ENCODE results near the gene MRPL54. TPM values are rescaled to one million over a fixed set of nuclear protein-coding genes. Genes with fewer than 3 reads are reported as not detected.

MRPL54 gene
- polyA plus RNA-seq, 1 donor from 2014 or later = 74.7 TPM

DNA sequence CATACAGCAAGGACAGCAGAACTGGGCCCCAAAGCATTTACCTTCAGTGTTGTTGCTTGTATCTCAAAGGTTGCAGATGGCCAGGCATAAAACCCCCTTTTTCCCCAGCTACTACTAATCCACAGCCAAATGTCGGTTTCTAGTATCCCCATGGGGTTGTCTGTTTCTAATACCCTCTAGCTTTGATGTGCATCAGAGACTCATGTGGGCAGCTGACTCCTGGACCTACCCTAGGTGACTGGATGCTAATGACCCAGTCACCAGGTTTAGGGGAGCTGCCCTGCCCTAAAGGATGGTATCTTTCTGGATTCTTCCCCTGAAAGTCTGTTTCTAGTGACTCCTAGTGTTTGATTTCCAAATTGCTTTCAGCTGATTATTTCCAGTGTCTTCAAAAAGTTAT, 30.4 kb upstream of the MRPL54 start:
- Histone ChIP-seq H3K9me2 (ENCODE audit: insufficient read depth, low read length) (no peaks in the 10 kb centered on the region), H3K27me3 (ENCODE audit: insufficient read depth, low read depth, low read length) (no peaks in the 10 kb centered on the region), H2AFZ (ENCODE audit: low read depth, low read length) (no peak overlapping the region), H3K36me3 (ENCODE audit: insufficient read depth, low read length) (no peaks in the 10 kb centered on the region), H3K4me2 (ENCODE audit: low read length) (no peak overlapping the region), H3K9ac (ENCODE audit: low read length) (no peak overlapping the region), H3K27ac (ENCODE audit: low read length) (no peak overlapping the region), H3K4me3 (ENCODE audit: low read length) (no peak overlapping the region), H3K79me2 (replicated peaks; ENCODE audit: insufficient read depth, low read length) (no peaks in the 10 kb centered on the region), H4K20me1 (ENCODE audit: insufficient read depth) (no peaks in the 10 kb centered on the region), H3F3A (ENCODE audit: insufficient read depth, low read length, poor library complexity, severe bottlenecking) (no peaks in the 10 kb centered on the region), H3K9me3 (ENCODE audit: low read length) (no peaks in the 10 kb centered on the region)
- TF ChIP-seq, protein P1, sequence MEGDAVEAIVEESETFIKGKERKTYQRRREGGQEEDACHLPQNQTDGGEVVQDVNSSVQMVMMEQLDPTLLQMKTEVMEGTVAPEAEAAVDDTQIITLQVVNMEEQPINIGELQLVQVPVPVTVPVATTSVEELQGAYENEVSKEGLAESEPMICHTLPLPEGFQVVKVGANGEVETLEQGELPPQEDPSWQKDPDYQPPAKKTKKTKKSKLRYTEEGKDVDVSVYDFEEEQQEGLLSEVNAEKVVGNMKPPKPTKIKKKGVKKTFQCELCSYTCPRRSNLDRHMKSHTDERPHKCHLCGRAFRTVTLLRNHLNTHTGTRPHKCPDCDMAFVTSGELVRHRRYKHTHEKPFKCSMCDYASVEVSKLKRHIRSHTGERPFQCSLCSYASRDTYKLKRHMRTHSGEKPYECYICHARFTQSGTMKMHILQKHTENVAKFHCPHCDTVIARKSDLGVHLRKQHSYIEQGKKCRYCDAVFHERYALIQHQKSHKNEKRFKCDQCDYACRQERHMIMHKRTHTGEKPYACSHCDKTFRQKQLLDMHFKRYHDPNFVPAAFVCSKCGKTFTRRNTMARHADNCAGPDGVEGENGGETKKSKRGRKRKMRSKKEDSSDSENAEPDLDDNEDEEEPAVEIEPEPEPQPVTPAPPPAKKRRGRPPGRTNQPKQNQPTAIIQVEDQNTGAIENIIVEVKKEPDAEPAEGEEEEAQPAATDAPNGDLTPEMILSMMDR (IDR thresholded peaks at IDR 0.05; ENCODE audit: poor library complexity, severe bottlenecking) = no peak
- no peak for TF ChIP-seq EP300 (conservative IDR thresholded peaks at IDR 0.05; ENCODE audit: poor library complexity, severe bottlenecking)
- no peak for TF ChIP-seq EZH2 (IDR thresholded peaks at IDR 0.05; ENCODE audit: borderline replicate concordance, insufficient read depth, low read length, poor library complexity, severe bottlenecking)
- no peak for TF ChIP-seq MXI1 (conservative IDR thresholded peaks at IDR 0.05; ENCODE audit: poor library complexity, severe bottlenecking)
- no peak for TF ChIP-seq RAD21 (conservative IDR thresholded peaks at IDR 0.05)
- no peak for TF ChIP-seq TAF1 (IDR thresholded peaks at IDR 0.05; ENCODE audit: low read depth)
- TF ChIP-seq SMC3 (conservative IDR thresholded peaks at IDR 0.05; ENCODE audit: poor library complexity) = no peak
- TF ChIP-seq POLR2AphosphoS5 (IDR thresholded peaks at IDR 0.05) = no peak
- TF ChIP-seq, protein P2, sequence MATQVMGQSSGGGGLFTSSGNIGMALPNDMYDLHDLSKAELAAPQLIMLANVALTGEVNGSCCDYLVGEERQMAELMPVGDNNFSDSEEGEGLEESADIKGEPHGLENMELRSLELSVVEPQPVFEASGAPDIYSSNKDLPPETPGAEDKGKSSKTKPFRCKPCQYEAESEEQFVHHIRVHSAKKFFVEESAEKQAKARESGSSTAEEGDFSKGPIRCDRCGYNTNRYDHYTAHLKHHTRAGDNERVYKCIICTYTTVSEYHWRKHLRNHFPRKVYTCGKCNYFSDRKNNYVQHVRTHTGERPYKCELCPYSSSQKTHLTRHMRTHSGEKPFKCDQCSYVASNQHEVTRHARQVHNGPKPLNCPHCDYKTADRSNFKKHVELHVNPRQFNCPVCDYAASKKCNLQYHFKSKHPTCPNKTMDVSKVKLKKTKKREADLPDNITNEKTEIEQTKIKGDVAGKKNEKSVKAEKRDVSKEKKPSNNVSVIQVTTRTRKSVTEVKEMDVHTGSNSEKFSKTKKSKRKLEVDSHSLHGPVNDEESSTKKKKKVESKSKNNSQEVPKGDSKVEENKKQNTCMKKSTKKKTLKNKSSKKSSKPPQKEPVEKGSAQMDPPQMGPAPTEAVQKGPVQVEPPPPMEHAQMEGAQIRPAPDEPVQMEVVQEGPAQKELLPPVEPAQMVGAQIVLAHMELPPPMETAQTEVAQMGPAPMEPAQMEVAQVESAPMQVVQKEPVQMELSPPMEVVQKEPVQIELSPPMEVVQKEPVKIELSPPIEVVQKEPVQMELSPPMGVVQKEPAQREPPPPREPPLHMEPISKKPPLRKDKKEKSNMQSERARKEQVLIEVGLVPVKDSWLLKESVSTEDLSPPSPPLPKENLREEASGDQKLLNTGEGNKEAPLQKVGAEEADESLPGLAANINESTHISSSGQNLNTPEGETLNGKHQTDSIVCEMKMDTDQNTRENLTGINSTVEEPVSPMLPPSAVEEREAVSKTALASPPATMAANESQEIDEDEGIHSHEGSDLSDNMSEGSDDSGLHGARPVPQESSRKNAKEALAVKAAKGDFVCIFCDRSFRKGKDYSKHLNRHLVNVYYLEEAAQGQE (IDR thresholded peaks at IDR 0.05; ENCODE audit: borderline replicate concordance) = no peak

DNA sequence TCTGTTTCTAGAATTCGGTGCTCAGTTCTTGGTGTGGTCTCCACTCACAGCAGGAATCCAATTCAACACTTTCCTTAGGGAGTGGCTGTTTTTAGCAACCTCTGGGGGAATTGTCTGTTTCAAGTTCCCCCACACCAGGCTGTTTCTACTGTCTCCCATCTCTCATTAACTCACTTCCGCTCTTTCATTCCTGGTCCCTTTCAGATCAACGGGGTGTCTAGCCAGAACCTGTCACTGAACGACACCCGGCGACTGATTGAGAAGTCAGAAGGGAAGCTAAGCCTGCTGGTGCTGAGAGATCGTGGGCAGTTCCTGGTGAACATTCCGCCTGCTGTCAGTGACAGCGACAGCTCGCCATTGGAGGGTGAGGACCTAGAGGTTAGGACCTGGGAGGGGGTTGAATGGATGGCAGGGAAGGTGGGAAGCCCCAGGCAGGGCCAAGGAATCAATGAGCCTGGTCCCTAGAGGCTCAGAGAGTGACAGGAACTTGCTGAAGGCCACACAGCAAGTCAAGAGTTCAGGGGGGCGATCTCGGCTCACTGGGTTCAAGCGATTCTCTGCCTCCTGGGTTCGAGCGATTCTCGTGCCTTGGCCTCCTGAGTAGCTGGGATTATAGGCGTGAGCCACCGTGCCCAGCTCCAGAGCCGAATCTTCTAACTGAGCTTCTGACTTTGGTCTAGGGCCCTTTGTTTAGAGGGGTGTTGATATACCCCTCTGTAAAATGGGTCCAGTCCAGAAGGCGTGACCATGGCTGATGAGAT, 28.8 kb upstream of the MRPL54 start:
- no peaks in the 10 kb centered on the region for H3K9me3 ChIP-seq (ENCODE audit: low read length)
- no peak overlapping the region for H3K27ac ChIP-seq (ENCODE audit: low read length)
- H3K27me3 ChIP-seq (ENCODE audit: insufficient read depth, low read depth, low read length) = no peaks in the 10 kb centered on the region
- no peak overlapping the region for H3K9ac ChIP-seq (ENCODE audit: low read length)
- H3K4me3 ChIP-seq (ENCODE audit: low read length) = no peak overlapping the region
- H3K79me2 ChIP-seq (replicated peaks; ENCODE audit: insufficient read depth, low read length) = no peaks in the 10 kb centered on the region
- H2AFZ ChIP-seq (ENCODE audit: low read depth, low read length) = no peak overlapping the region
- no peaks in the 10 kb centered on the region for H3K36me3 ChIP-seq (ENCODE audit: insufficient read depth, low read length)
- no peak overlapping the region for H3K4me2 ChIP-seq (ENCODE audit: low read length)
- H4K20me1 ChIP-seq (ENCODE audit: insufficient read depth) = no peaks in the 10 kb centered on the region
- TF ChIP-seq, protein P1 (IDR thresholded peaks at IDR 0.05; ENCODE audit: poor library complexity, severe bottlenecking) = no peak
- TF ChIP-seq RAD21 (conservative IDR thresholded peaks at IDR 0.05) (no peak), TAF1 (IDR thresholded peaks at IDR 0.05; ENCODE audit: low read depth) (no peak), EP300 (conservative IDR thresholded peaks at IDR 0.05; ENCODE audit: poor library complexity, severe bottlenecking) (no peak), SMC3 (conservative IDR thresholded peaks at IDR 0.05; ENCODE audit: poor library complexity) (no peak)
- TF ChIP-seq, protein P2 (IDR thresholded peaks at IDR 0.05; ENCODE audit: borderline replicate concordance) = no peak
- H3K9me2 ChIP-seq (ENCODE audit: insufficient read depth, low read length) = no peaks in the 10 kb centered on the region
- no peaks in the 10 kb centered on the region for H3F3A ChIP-seq (ENCODE audit: insufficient read depth, low read length, poor library complexity, severe bottlenecking)

Measured in neural cell (in vitro differentiated cells).